RPMI8226 (cell line): ENCODE measurements around the gene A2M.

Experiments
- DNase-seq: peaks from one replicate; pipeline ENCODE4 v3.0.0-alpha.2; 2015

Gene A2M

DNA sequence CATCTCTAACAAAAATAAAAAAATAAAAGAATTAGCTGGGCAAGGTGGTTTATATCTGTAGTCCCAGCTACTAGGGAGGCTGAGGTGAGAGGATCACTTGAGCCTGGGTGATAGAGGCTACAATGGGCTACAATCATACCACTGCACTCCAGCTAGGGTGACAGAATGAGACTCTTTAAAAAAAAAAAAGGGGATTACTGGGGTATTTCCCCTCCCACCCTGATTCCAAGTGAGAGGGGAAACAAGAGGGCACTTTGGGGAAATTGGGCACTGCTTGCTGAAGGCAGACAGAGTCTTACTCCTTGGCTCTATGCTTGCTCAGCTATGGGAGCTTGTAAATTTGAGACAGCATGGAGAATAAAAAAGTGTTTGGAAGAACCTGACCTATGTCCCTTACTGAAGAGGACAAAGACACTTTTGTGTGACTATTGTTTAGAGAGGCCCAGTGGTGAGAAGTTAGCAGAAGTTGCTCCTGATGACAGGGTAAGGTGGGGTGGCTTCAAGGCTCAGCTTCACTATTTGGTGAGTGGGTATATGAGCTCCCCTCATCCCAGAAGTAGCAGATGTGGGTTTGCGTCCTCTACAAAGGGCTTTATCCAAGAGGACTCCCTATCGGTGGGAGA, 82.3 kb downstream of the A2M start:
- DNase-seq: no peak

DNA sequence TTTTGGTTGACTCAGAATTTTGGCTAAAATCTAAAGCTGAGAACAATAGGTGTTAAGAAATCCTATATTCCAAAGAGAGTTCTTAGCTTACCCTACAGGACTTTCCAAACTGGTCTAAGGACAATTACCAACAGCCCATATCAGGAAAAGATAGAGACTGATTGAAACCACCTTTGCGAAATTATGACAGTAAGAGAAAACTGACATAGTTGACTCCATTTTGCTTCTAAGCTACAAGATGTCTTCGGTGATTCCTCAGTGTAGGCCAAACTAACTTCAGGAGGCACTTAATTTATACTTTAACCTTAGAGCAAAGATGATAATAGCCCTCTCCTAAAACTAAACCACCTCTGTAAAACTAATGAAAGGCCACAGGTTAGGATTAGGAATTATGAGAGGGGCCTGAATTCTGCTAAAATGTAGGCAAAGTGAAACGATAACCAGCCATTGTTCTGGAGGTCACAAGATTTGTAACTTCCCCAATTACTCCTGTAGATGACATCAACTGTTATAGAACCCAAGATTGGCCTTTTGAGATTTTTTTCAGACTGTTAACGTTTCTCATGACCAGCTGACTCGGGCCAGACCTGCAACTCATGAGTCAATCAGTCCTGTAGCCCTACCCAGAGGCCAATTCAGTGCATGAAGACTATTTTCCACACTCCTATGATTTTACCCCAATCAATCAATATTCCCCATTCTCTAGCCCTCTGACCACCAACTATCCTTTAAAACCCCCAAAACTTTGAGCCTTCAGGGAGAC, 83.3 kb downstream of the A2M start:
- no peak for DNase-seq

DNA sequence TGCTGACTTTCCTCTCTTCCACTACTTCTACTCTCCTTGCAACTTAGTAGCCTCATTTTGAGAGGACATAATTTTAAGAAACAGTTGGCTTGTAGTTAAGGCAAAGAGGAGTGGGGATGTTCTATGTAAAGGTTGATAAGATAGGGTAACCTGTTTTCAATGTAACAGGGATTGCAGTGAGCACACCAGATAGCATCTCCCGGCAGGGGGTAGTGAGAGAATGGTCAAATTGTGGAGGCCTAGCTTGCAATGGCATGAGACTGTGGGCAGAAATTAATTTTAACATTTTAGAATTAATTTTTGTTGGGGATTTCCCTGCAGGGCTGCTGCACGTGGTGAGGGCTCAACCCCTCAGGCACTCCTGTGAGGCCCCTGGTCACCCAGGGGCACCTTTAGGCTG, 84.9 kb downstream of the A2M start:
- DNase-seq: no peak

DNA sequence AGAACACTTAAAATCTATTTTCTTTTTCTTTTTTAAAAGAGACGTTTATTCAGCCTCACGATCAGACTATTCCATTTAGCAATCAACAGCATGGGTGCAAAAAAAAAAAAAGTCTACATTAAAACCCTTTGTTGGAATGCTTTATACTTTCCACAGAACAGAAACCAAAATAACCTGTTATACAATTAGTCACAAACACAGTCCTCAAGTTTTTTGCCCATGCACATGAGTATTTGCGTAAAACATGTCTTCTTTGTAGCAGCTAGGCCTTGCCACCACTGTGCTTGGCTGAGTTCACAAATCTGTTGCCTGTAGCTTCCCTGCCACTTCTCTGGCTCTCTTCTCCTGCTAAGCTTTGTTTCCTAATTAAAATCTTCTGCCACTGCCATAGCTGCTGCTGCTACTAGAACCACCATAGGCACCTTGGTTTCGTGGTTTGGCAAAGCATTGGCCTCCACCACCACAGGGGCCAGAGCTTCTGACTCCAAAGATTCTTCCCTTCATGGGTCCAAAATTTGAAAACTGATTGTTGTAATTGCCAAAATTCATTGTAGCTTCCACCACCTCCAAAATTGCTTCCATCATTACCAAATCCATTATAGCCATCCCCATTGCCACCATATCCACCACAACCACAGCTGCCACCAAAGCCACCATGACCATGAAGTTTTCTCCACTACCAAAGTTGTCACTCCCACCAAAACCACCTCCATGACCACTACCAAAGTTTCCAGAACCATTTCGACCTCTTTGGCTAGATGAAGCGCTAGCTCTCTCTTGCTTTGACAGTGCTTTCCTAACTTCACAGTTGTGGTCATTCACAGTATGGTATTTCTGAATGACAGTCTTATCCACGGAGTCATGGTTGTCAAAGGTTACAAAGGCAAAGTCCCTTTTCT, 88.3 kb downstream of the A2M start:
- DNase-seq: no peak

GRCh38 chr12:9024512-9024911, 91.2 kb downstream of the A2M start:
- no peak for DNase-seq

- DNase-seq: no peak
These were observed 93.1 kb downstream of the A2M start for GRCh38 chr12:9022592-9022991.
